Measurements from ENCODE around the gene PTPRN.

DNA sequence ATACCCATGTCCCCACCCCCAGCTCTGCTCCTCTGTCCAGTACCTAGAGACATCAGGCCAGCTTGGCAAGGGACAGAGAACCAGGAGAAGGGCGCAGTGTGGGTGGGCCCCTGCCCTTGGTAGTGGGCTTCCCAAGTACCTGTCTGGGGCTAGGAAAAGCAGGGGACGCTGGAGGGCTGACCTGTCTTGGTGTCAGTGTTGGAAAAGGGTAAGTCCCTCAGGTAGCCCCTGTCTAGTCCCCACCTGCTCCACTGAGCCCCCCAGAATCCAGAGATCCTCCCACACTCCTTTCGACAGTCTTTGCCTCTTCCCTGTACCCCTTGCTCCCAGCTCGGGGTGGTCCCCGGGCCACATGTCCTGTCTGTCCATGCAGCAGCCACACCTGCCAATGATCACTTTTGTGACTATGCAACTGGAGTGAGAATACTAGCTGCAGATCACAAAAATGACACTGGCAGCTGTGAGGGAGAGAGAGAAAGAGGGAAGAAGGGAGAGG is 15.4 kb downstream of the PTPRN start:
- TF ChIP-seq CTCF (IDR thresholded peaks at IDR 0.05) (no peak), POLR2A (IDR thresholded peaks at IDR 0.05) (no peak), POLR2AphosphoS5 (IDR thresholded peaks at IDR 0.05) (no peak)

Data from gastroesophageal sphincter (tissue), 3 donors.